ENCODE measurements around the gene ZBTB8A. TPM values are rescaled to one million over a fixed set of nuclear protein-coding genes. Genes with fewer than 3 reads are reported as not detected.

ZBTB8A gene
- total and polyA plus RNA-seq, 2 of the 8 experiments (the other 6 are each of a cell fraction or from before 2014, with no cell fraction given) = 2.9 to 10.4 TPM

GRCh38 chr1:32580348-32581017 lies 41.3 kb downstream of the ZBTB8A start (continued):
- TF ChIP-seq PHF8 (conservative IDR thresholded peaks at IDR 0.05; ENCODE audit: low read depth, low read length) (no peak), RFX5 (IDR thresholded peaks at IDR 0.05; ENCODE audit: borderline replicate concordance, low read depth, low read length) (no peak)
